ENCODE results near the gene PPP1R14D.
A peak's percentile ranks its signal among the peaks of the same experiment; 100 is the strongest.

Gene PPP1R14D

GRCh38 chr15:40859206-40859851, 30.8 kb upstream of the PPP1R14D start (continued):
- TF ChIP-seq CTCF (tag by site-specific recombination; IDR thresholded peaks at IDR 0.05) (peak; percentile 74; the same call in 1 of the 2 replicates), ZNF18 (tag by site-specific recombination; IDR thresholded peaks at IDR 0.05) (no peak), ZNF488 (tag by site-specific recombination; IDR thresholded peaks at IDR 0.05) (no peak), ZNF114 (tag by site-specific recombination; IDR thresholded peaks at IDR 0.05) (no peak), ZNF692 (tag by site-specific recombination; IDR thresholded peaks at IDR 0.05) (no peak), GLIS1 (tag by site-specific recombination; IDR thresholded peaks at IDR 0.05) (0 out of 2 replicates have a peak, but pooled peaks have one; percentile 15), ZNF843 (tag by site-specific recombination; IDR thresholded peaks at IDR 0.05) (no peak), ZNF324 (tag by site-specific recombination; IDR thresholded peaks at IDR 0.05) (no peak), ZNF664 (tag by site-specific recombination; IDR thresholded peaks at IDR 0.05) (no peak), ZNF610 (tag by site-specific recombination; IDR thresholded peaks at IDR 0.05; ENCODE audit: borderline replicate concordance) (no peak), ZBTB26 (tag by site-specific recombination; optimal IDR thresholded peaks at IDR 0.05) (no peak), PRDM1 (tag by site-specific recombination; IDR thresholded peaks at IDR 0.05) (no peak), ZNF416 (tag by site-specific recombination; IDR thresholded peaks at IDR 0.05) (no peak), ZBTB6 (tag by site-specific recombination; IDR thresholded peaks at IDR 0.05) (no peak), ZNF16 (tag by site-specific recombination; IDR thresholded peaks at IDR 0.05; ENCODE audit: low read depth) (no peak), BCL6B (tag by site-specific recombination; IDR thresholded peaks at IDR 0.05) (no peak), ZNF707 (tag by site-specific recombination; IDR thresholded peaks at IDR 0.05) (no peak), ZSCAN30 (tag by site-specific recombination; IDR thresholded peaks at IDR 0.05) (0 out of 2 replicates have a peak, but pooled peaks have one; percentile 24), ZNF426 (tag by site-specific recombination; IDR thresholded peaks at IDR 0.05) (no peak), ZNF596 (tag by site-specific recombination; IDR thresholded peaks at IDR 0.05) (no peak), KLF1 (tag by site-specific recombination; IDR thresholded peaks at IDR 0.05) (no peak), ZNF629 (tag by site-specific recombination; IDR thresholded peaks at IDR 0.05) (no peak), BCL11A (tag by site-specific recombination; IDR thresholded peaks at IDR 0.05; ENCODE audit: low read depth) (no peak), SP2 (tag by site-specific recombination; IDR thresholded peaks at IDR 0.05) (no peak), ZNF704 (tag by site-specific recombination; IDR thresholded peaks at IDR 0.05) (no peak), ZNF513 (tag by site-specific recombination; IDR thresholded peaks at IDR 0.05) (no peak), ZFHX2 (tag by site-specific recombination; conservative IDR thresholded peaks at IDR 0.05) (0 out of 2 replicates have a peak, but pooled peaks have one; percentile 23), ZFP37 (tag by site-specific recombination; IDR thresholded peaks at IDR 0.05) (no peak)

Measured in HEK293 (cell line).